Measurements from ENCODE around the gene APBB2. TPM values are rescaled to one million over a fixed set of nuclear protein-coding genes. Genes with fewer than 3 reads are reported as not detected.
A peak's percentile ranks its signal among the peaks of the same experiment; 100 is the strongest.

Gene APBB2
- polyA plus RNA-seq, 3 donors, result 0.15 to 0.33 TPM; not detected in 1

- H3K27me3 Mint-ChIP-seq (ENCODE audit: low read depth in 3 of 3), result no peaks in the 10 kb centered on the region
- Histone ChIP-seq H3K9ac (ENCODE audit: insufficient read depth, low read length, poor library complexity, severe bottlenecking) (no peak overlapping the region), H2AFZ (ENCODE audit: insufficient read depth, low read depth, low read length, poor library complexity, severe bottlenecking) (no peak overlapping the region), H3K4me2 (replicated peaks; ENCODE audit: extremely low read depth, low read length, poor library complexity, severe bottlenecking) (no peak overlapping the region), H3K79me2 (ENCODE audit: insufficient read depth, low read length) (no peaks in the 10 kb centered on the region), H3K4me1 (ENCODE audit: control insufficient read depth in 1 of 2, insufficient read depth in 2 of 2, low read length in 2 of 2) (peaks cover 10 to 14% of the 10 kb centered on the region in 2 donors), H3K4me3 (replicated peaks in 1 of 3; ENCODE audit: low read depth in 2 of 3, low read length in 3 of 3) (no peak overlapping the region), H3K9me3 (replicated peaks in 1 of 2; ENCODE audit: control insufficient read depth in 1 of 2, insufficient read depth in 1 of 2, low read length in 2 of 2) (no peaks in the 10 kb centered on the region), H4K20me1 (ENCODE audit: insufficient read depth, low read length) (no peaks in the 10 kb centered on the region), H3K27me3 (ENCODE audit: control insufficient read depth in 2 of 2, insufficient read depth in 2 of 2, low read length in 2 of 2) (no peaks in the 10 kb centered on the region), H3K27ac (ENCODE audit: low read depth in 1 of 2, low read length in 2 of 2) (no peak overlapping the region), H3K36me3 (replicated peaks in 1 of 2; ENCODE audit: control insufficient read depth in 1 of 2, insufficient read depth in 2 of 2, low read length in 2 of 2) (no peaks in the 10 kb centered on the region)
- peak; percentile 81 for TF ChIP-seq CTCF (IDR thresholded peaks at IDR 0.05)
- intact Hi-C loops (cut with micrococcal nuclease), result loop anchor here in 1 of 2 donors (10.0 kb wide), 2 partner anchors 46 to 106 kb away; no protein-coding TSS in a partner anchor
- H3K9me3 Mint-ChIP-seq, result no peaks in the 10 kb centered on the region
- WGBS (ENCODE audit: insufficient coverage), result 80% methylated on average over 3 of the region's 7 CpGs
- peak overlapping the region in 4 of 7 donors; percentile 15 to 41 (median 32) for H3K27ac Mint-ChIP-seq
- peaks cover 14% of the 10 kb centered on the region for H3K4me1 Mint-ChIP-seq
- peak; percentile 75 to 81 (median 79) for DNase-seq
- H3K4me3 Mint-ChIP-seq, result no peak overlapping the region
- H3K36me3 Mint-ChIP-seq, result no peaks in the 10 kb centered on the region
Measured at GRCh38 chr4:40840985-40841571, 373.3 kb downstream of the APBB2 start.

GRCh38 chr4:40840255-40840984, 373.9 kb downstream of the APBB2 start:
- no peak overlapping the region for H3K9ac ChIP-seq (ENCODE audit: insufficient read depth, low read length, poor library complexity, severe bottlenecking)

More at GRCh38 chr4:40840255-40840984, 373.9 kb downstream of the APBB2 start:
- H3K36me3 Mint-ChIP-seq, result peaks cover 0 to 5% of the 10 kb centered on the region in 2 donors
- H4K20me1 ChIP-seq (ENCODE audit: insufficient read depth, low read length), result no peaks in the 10 kb centered on the region
- H3K36me3 ChIP-seq (replicated peaks in 1 of 2; ENCODE audit: control insufficient read depth in 1 of 2, insufficient read depth in 2 of 2, low read length in 2 of 2), result no peaks in the 10 kb centered on the region
- H3K4me3 ChIP-seq (replicated peaks in 1 of 3; ENCODE audit: low read depth in 2 of 3, low read length in 3 of 3), result no peak overlapping the region
- peak overlapping the region; percentile 18 for H3K4me2 ChIP-seq (replicated peaks; ENCODE audit: extremely low read depth, low read length, poor library complexity, severe bottlenecking)
- DNase-seq, result no peak
- H3K4me3 Mint-ChIP-seq, result no peak overlapping the region
- H3K9me3 ChIP-seq (replicated peaks in 1 of 2; ENCODE audit: control insufficient read depth in 1 of 2, insufficient read depth in 1 of 2, low read length in 2 of 2), result no peaks in the 10 kb centered on the region
- peak overlapping the region; percentile 50 for H2AFZ ChIP-seq (ENCODE audit: insufficient read depth, low read depth, low read length, poor library complexity, severe bottlenecking)
- no peaks in the 10 kb centered on the region for H3K27me3 ChIP-seq (ENCODE audit: control insufficient read depth in 2 of 2, insufficient read depth in 2 of 2, low read length in 2 of 2)
- H3K4me1 Mint-ChIP-seq, result peaks cover 14% of the 10 kb centered on the region
- no peaks in the 10 kb centered on the region for H3K9me3 Mint-ChIP-seq
- intact Hi-C loops (cut with micrococcal nuclease), result loop anchor here in 1 of 2 donors (10.0 kb wide), 2 partner anchors 46 to 106 kb away; no protein-coding TSS in a partner anchor
- peak overlapping the region in 1 of 7 donors; percentile 15 for H3K27ac Mint-ChIP-seq
- WGBS (ENCODE audit: insufficient coverage), result 79% methylated on average over 7 of the region's 10 CpGs
- H3K79me2 ChIP-seq (ENCODE audit: insufficient read depth, low read length), result no peaks in the 10 kb centered on the region
- no peak overlapping the region for H3K27ac ChIP-seq (ENCODE audit: low read depth in 1 of 2, low read length in 2 of 2)
- peaks cover 0 to 2% (median 0%) of the 10 kb centered on the region in 3 donors for H3K27me3 Mint-ChIP-seq (ENCODE audit: low read depth in 3 of 3)
- TF ChIP-seq CTCF (IDR thresholded peaks at IDR 0.05), result no peak
- peaks cover 10 to 14% of the 10 kb centered on the region in 2 donors for H3K4me1 ChIP-seq (ENCODE audit: control insufficient read depth in 1 of 2, insufficient read depth in 2 of 2, low read length in 2 of 2)
